ENCODE measurements around the gene NASP.

NASP gene

GRCh38 chr1:45583666-45584350 lies at the start of gene NASP:
TSS of gene NASP (plus strand) at chr1:45584041. CDS start at chr1:45584147, 106 bp downstream.
- peak; percentile 86 for DNase-seq (ENCODE audit: low read depth)

GRCh38 chr1:45535988-45536766 lies 47.7 kb upstream of the NASP start:
- no peak for DNase-seq (ENCODE audit: low read depth)

GRCh38 chr1:45536886-45537285 lies 47.0 kb upstream of the NASP start:
- DNase-seq (ENCODE audit: low read depth), result no peak

- DNase-seq (ENCODE audit: low read depth), result no peak
Observed at GRCh38 chr1:45541193-45541592, 42.6 kb upstream of the NASP start.

- DNase-seq (ENCODE audit: low read depth), result no peak
Observed at GRCh38 chr1:45542591-45542990, 41.2 kb upstream of the NASP start.

- peak; percentile 56 for DNase-seq (ENCODE audit: low read depth)
Observed at GRCh38 chr1:45543581-45544417, 40.0 kb upstream of the NASP start.

- DNase-seq (ENCODE audit: low read depth), result no peak
Observed at GRCh38 chr1:45544530-45544929, 39.3 kb upstream of the NASP start.

GRCh38 chr1:45545019-45545493 lies 38.8 kb upstream of the NASP start:
- no peak for DNase-seq (ENCODE audit: low read depth)

- no peak for DNase-seq (ENCODE audit: low read depth)
Observed at GRCh38 chr1:45545553-45546310, 38.1 kb upstream of the NASP start.

- DNase-seq (ENCODE audit: low read depth), result peak; percentile 74
Observed at GRCh38 chr1:45550401-45551351, 33.2 kb upstream of the NASP start, which contains the start of gene AKR1A1. TSS of gene AKR1A1 (plus strand) at chr1:45550826. CDS start at chr1:45561795, 10,969 bp downstream.

GRCh38 chr1:45551684-45552083 lies 32.2 kb upstream of the NASP start:
- DNase-seq (ENCODE audit: low read depth), result no peak

GRCh38 chr1:45552331-45552730 lies 31.5 kb upstream of the NASP start:
- no peak for DNase-seq (ENCODE audit: low read depth)

- DNase-seq (ENCODE audit: low read depth), result no peak
Observed at GRCh38 chr1:45554198-45554597, 29.6 kb upstream of the NASP start.

GRCh38 chr1:45557422-45557944 lies 26.4 kb upstream of the NASP start:
- no peak for DNase-seq (ENCODE audit: low read depth)

GRCh38 chr1:45563843-45564242 lies 20.0 kb upstream of the NASP start:
- DNase-seq (ENCODE audit: low read depth), result no peak

GRCh38 chr1:45566722-45567121 lies 17.1 kb upstream of the NASP start:
- no peak for DNase-seq (ENCODE audit: low read depth)

- no peak for DNase-seq (ENCODE audit: low read depth)
Observed at GRCh38 chr1:45567911-45568310, 15.9 kb upstream of the NASP start.

GRCh38 chr1:45568421-45568820 lies 15.4 kb upstream of the NASP start:
- DNase-seq (ENCODE audit: low read depth), result no peak

- no peak for DNase-seq (ENCODE audit: low read depth)
Observed at GRCh38 chr1:45569571-45569961, 14.3 kb upstream of the NASP start.

- peak; percentile 53 for DNase-seq (ENCODE audit: low read depth)
Observed at GRCh38 chr1:45569962-45570581, 13.8 kb upstream of the NASP start.

Measured in stimulated activated CD8-positive, alpha-beta memory T cell treated with anti-CD3 and anti-CD28 coated beads, Interleukin-12 subunit alpha, Interleukin-12 subunit beta, amount 100 ng/mL, for 1 hour (primary cell).